ENCODE results near the gene EIF3K.

Gene EIF3K

DNA sequence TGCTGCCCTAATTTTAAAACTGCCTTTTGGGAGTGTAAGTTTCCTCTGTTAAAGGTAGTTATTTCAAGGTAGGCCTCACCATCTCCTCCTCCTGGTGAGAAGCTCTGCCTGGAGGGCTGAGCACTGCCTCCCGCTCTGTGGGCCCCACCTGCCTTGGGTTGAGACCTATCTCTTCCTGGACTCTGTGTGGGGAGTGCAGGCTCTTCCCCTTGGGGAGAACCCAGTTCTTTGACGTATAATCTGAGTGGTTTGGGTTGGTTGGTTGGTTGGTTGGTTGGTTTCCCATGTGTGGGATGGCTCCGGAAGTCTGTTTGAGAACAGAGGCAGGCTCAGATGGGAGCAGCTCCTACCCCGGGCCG lies 67.5 kb downstream of the EIF3K start:
- Histone ChIP-seq H3K27ac (ENCODE audit: poor library complexity, severe bottlenecking) (peak overlapping the region; percentile 99), H3K36me3 (ENCODE audit: low read depth) (peaks cover 66% of the 10 kb centered on the region), H3K27me3 (ENCODE audit: insufficient read depth, poor library complexity, severe bottlenecking) (no peaks in the 10 kb centered on the region), H3K4me1 (ENCODE audit: insufficient read depth, poor library complexity, severe bottlenecking) (peaks cover 79% of the 10 kb centered on the region), H3K4me3 (ENCODE audit: severe bottlenecking) (no peak overlapping the region), H3K9me3 (ENCODE audit: severe bottlenecking) (no peaks in the 10 kb centered on the region)
- DNase-seq (ENCODE audit: low spot score): no peak
- TF ChIP-seq, protein P1, sequence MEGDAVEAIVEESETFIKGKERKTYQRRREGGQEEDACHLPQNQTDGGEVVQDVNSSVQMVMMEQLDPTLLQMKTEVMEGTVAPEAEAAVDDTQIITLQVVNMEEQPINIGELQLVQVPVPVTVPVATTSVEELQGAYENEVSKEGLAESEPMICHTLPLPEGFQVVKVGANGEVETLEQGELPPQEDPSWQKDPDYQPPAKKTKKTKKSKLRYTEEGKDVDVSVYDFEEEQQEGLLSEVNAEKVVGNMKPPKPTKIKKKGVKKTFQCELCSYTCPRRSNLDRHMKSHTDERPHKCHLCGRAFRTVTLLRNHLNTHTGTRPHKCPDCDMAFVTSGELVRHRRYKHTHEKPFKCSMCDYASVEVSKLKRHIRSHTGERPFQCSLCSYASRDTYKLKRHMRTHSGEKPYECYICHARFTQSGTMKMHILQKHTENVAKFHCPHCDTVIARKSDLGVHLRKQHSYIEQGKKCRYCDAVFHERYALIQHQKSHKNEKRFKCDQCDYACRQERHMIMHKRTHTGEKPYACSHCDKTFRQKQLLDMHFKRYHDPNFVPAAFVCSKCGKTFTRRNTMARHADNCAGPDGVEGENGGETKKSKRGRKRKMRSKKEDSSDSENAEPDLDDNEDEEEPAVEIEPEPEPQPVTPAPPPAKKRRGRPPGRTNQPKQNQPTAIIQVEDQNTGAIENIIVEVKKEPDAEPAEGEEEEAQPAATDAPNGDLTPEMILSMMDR (IDR thresholded peaks at IDR 0.05; ENCODE audit: poor library complexity, severe bottlenecking): no peak
- no peak for ATAC-seq (ENCODE audit: low read depth)

Data from RWPE2 (cell line).